RPMI7951 (cell line): ENCODE results near the gene TSHR. TPM values are rescaled to one million over a fixed set of nuclear protein-coding genes. Genes with fewer than 3 reads are reported as not detected.
"Not testable (repeated sequence)": the region's sequence is repeated elsewhere in the genome, so short reads cannot be mapped to it uniquely, and the experiment has no call there.

Experiments
- DNase-seq: peaks from one replicate; pipeline ENCODE4 v3.0.0-alpha.2; 2012; ENCODE audit warnings: low read depth
- total RNA-seq: library from RNA; depleted of rRNA; stranded (reverse); fragments of >200 nt; shearing (Covaris generic); gene quantifications from 2 replicates; pipeline ENCODE4 v1.2.3, GENCODE V29; 2014

TSHR gene
- total RNA-seq, 1 experiment from 2014 or later = not detected

- DNase-seq = peak; percentile 61
These were observed 40.9 kb downstream of the TSHR start for GRCh38 chr14:80996049-80996901.

- no peak for DNase-seq
These were observed 46.0 kb downstream of the TSHR start for GRCh38 chr14:81001447-81001846.

GRCh38 chr14:81004575-81004974 is 49.2 kb downstream of the TSHR start:
- no peak for DNase-seq

- DNase-seq = no peak
These were observed 50.3 kb downstream of the TSHR start for GRCh38 chr14:81005540-81006228.

GRCh38 chr14:81006266-81006665 is 50.8 kb downstream of the TSHR start:
- DNase-seq = no peak

GRCh38 chr14:81007131-81007530 is 51.7 kb downstream of the TSHR start:
- DNase-seq = no peak

- DNase-seq = no peak
These were observed 53.9 kb downstream of the TSHR start for GRCh38 chr14:81009346-81009745.

- DNase-seq = peak; percentile 6
These were observed 62.8 kb downstream of the TSHR start for GRCh38 chr14:81018251-81018650.

- no peak for DNase-seq
These were observed 63.3 kb downstream of the TSHR start for GRCh38 chr14:81018684-81019083.

- not testable (repeated sequence) for DNase-seq
These were observed 63.7 kb downstream of the TSHR start for GRCh38 chr14:81019113-81019512.

- DNase-seq = no peak
These were observed 67.8 kb downstream of the TSHR start for GRCh38 chr14:81023095-81023710.

- no peak for DNase-seq
These were observed 73.0 kb downstream of the TSHR start for GRCh38 chr14:81028461-81028860.

- no peak for DNase-seq
These were observed 76.1 kb downstream of the TSHR start for GRCh38 chr14:81031488-81031887.

- DNase-seq = no peak
These were observed 78.3 kb downstream of the TSHR start for GRCh38 chr14:81033698-81034240.

- no peak for DNase-seq
These were observed 87.0 kb downstream of the TSHR start for GRCh38 chr14:81042438-81042837.

- DNase-seq = no peak
These were observed 96.1 kb downstream of the TSHR start for GRCh38 chr14:81051547-81051946.

- DNase-seq = not testable (repeated sequence)
These were observed 98.6 kb downstream of the TSHR start for GRCh38 chr14:81054057-81054456.

- no peak for DNase-seq
These were observed 100.5 kb downstream of the TSHR start for GRCh38 chr14:81055971-81056370.

GRCh38 chr14:81062380-81062779 is 107.0 kb downstream of the TSHR start:
- DNase-seq = no peak

- DNase-seq = peak; percentile 17
These were observed 107.4 kb downstream of the TSHR start for GRCh38 chr14:81062816-81063215.

- DNase-seq = no peak
These were observed 111.3 kb downstream of the TSHR start for GRCh38 chr14:81066672-81067071.

GRCh38 chr14:81067156-81067555 is 111.7 kb downstream of the TSHR start:
- no peak for DNase-seq
